Prostate gland (tissue), 2 donors: Measurements from ENCODE around the gene CELSR3.

Source experiments
- POLR2A ChIP-seq: fragments of 450-650 bp; IDR thresholded peaks from one replicate; pipeline ENCODE4 v1.6.1; 2016; ENCODE audit warnings: antibody characterized with exemption, mild to moderate bottlenecking
- TF ChIP-seq, protein P1 (sequence below), 4 experiments: fragments of 200-600 bp in 2 of 4; fragments of 450-650 bp in 2 of 4; sonication (generic) in 2 of 4; IDR thresholded peaks; 1 replicate in 3 of 4; 2 replicates in 1 of 4; pipeline ENCODE4 v1.5.1; 2016 to 2019; ENCODE audit warnings: antibody characterized with exemption in 4 of 4, mild to moderate bottlenecking in 2 of 4, moderate library complexity in 2 of 4

DNA sequence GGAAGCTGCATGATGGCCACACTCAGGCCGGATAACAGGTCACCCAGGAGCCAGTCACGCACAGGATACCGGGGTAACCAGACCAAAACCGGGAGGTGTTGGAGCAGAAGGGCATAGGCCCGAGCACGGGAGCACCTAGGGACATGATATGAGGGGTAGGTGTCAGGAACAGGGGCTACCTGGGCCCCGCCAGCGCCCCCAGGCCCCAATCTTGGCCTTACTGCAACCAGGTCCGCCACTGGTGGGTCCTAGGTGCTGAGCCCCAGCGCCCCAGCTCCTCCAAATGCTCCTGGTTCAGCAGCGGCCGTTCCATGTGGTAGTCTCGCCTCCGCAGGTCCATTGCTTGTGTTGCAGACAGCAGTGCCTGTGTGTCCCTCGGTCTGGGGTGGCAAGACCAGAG lies 29.4 kb downstream of the CELSR3 start:
- TF ChIP-seq, protein P1, sequence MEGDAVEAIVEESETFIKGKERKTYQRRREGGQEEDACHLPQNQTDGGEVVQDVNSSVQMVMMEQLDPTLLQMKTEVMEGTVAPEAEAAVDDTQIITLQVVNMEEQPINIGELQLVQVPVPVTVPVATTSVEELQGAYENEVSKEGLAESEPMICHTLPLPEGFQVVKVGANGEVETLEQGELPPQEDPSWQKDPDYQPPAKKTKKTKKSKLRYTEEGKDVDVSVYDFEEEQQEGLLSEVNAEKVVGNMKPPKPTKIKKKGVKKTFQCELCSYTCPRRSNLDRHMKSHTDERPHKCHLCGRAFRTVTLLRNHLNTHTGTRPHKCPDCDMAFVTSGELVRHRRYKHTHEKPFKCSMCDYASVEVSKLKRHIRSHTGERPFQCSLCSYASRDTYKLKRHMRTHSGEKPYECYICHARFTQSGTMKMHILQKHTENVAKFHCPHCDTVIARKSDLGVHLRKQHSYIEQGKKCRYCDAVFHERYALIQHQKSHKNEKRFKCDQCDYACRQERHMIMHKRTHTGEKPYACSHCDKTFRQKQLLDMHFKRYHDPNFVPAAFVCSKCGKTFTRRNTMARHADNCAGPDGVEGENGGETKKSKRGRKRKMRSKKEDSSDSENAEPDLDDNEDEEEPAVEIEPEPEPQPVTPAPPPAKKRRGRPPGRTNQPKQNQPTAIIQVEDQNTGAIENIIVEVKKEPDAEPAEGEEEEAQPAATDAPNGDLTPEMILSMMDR (IDR thresholded peaks at IDR 0.05) = no peak
- TF ChIP-seq POLR2A = no peak
